Heart left ventricle (tissue), 16 donors: ENCODE measurements around the gene C18orf54. TPM values are rescaled to one million over a fixed set of nuclear protein-coding genes. Genes with fewer than 3 reads are reported as not detected.

Experiments
- ATAC-seq, 4 donors: fragments of 200-7000 bp; cut with Tn5 transposase; one replicate each; pipeline ENCODE4 v1.9.1; 2020 to 2022; ENCODE audit warnings: moderate library complexity in 4 of 4, mild to moderate bottlenecking in 3 of 4, moderate number of reproducible peaks in 1 of 4
- DNase-seq, 5 donors: peaks; one replicate each; pipeline ENCODE4 v3.0.0-alpha.2; 2020
- H3K27ac ChIP-seq, 12 donors: fragments of 200-600 bp; sonication (generic) in 4 of 12; one replicate each; pipeline versions ENCODE4 v1.5.0 to v1.8.0; 2016 to 2022; ENCODE audit warnings: mild to moderate bottlenecking in 2 of 12
- H3K27me3 ChIP-seq, 9 donors: fragments of 200-600 bp; sonication (generic) in 2 of 9; one replicate each; pipeline versions ENCODE4 v1.5.1 to v1.8.0; 2016 to 2022; ENCODE audit warnings: mild to moderate bottlenecking in 3 of 9
- H3K36me3 ChIP-seq, 9 donors: fragments of 200-600 bp; sonication (generic) in 2 of 9; one replicate each; pipeline versions ENCODE4 v1.5.0 to v1.8.0; 2018 to 2022; ENCODE audit warnings: mild to moderate bottlenecking in 2 of 9
- H3K4me1 ChIP-seq, 12 donors: fragments of 200-600 bp; sonication (generic) in 4 of 12; one replicate each; pipeline versions ENCODE4 v1.5.0 to v1.8.0; 2016 to 2022; ENCODE audit warnings: mild to moderate bottlenecking in 3 of 12
- H3K4me3 ChIP-seq, 12 donors: fragments of 200-600 bp; sonication (generic) in 4 of 12; one replicate each; pipeline versions ENCODE4 v1.5.0 to v1.8.0; 2017 to 2022; ENCODE audit warnings: mild to moderate bottlenecking in 9 of 12, moderate library complexity in 4 of 12
- H3K9me3 ChIP-seq, 12 donors: fragments of 200-600 bp; sonication (generic) in 4 of 12; one replicate each; pipeline versions ENCODE4 v1.5.0 to v1.8.0; 2016 to 2022; ENCODE audit warnings: mild to moderate bottlenecking in 1 of 12
- CTCF ChIP-seq, 12 donors: fragments of 200-600 bp; sonication (generic) in 4 of 12; IDR thresholded peaks; one replicate each; pipeline versions ENCODE4 v1.5.0 to v1.8.0; 2018 to 2022; ENCODE audit warnings: antibody characterized with exemption in 12 of 12, mild to moderate bottlenecking in 5 of 12
- POLR2A ChIP-seq, 2 donors: fragments of 450-650 bp; IDR thresholded peaks; one replicate each; pipeline ENCODE4 v1.6.1; 2017; ENCODE audit warnings: antibody characterized with exemption in 2 of 2, mild to moderate bottlenecking in 2 of 2, moderate library complexity in 2 of 2
- WGBS, 4 donors: extraction: QIAGEN DNeasy Blood & Tissue Kit in 2 of 4; methylation state at CpG; one replicate each; pipeline versions ENCODE4 v1.1.5 to v1.1.7; 2013 to 2018; 5-methylcytosine and 5-hydroxymethylcytosine counted together
- intact Hi-C, 10 donors: fragments of 100-400 bp; cut with DNase I; formaldehyde crosslinking; loops; one replicate each; pipeline versions ENCODE4 v1.11.1 to v1.14.2; 2022
- polyA plus RNA-seq, 2 donors: library from polyadenylated mRNA; stranded (reverse); fragments of 200-250 nt; gene quantifications; one replicate each; pipeline ENCODE4 v1.2.3, GENCODE V29; 2013
- total RNA-seq, 9 donors: library from RNA; depleted of rRNA in 2 of 9; stranded (reverse); fragments of >200 nt in 2 of 9; fragmentation: NEBNext Ultra II Directional in 3 of 9; extraction: Animal tissue kit (Norgen Biotek cat#: 25700) in 3 of 9; gene quantifications; one replicate each; pipeline versions ENCODE4 v1.1.0 to v1.2.4, GENCODE V29; 2016 to 2023
- donor health status: ischemic (EF 13 %, LVEDD 7.1; RV severe dilation, severe dysfunction).
- donor health status: healthy with polysubstance abuse.
- donor health status: DM: no; HTN: yes; CAD: no.
- donor health status: DM: no; HTN: no; CAD: no.
- donor health status: ischemic (EF 25% LVEDD 6.9; RV normal size, moderate dysfunction).
- donor health status: ischemic (EF 25% LVEDD 5.7; RV mildly dilated, moderate dysfunction).
- donor health status: healthy.
- donor health status: DM: yes; HTN: yes; CAD: no.
- donor health status: ischemic (EF 35%, LVEDD 5.7; RV mildly dilated, moderate dysfunction).
- donor health status: nonischemic (EF 11% LVEDD 7.7; RV severe dilation, severe dysfunction).
- donor health status: DM: yes; HTN: yes; CAD: no.
- donor health status: PGD.
- donor health status: ischemic (EF 29% LVEDD 5.4; RV normal size, mild dysfunction).
- donor health status: nonischemic (EF 23%, LVEDD 6.1; RV moderate dilation, normal function).

The C18orf54 gene
- total and polyA plus RNA-seq, 11 donors, result 0.46 to 2.4 (median 1.0) TPM

- no peaks in the 10 kb centered on the region for H3K27me3 ChIP-seq
- no peaks in the 10 kb centered on the region for H3K9me3 ChIP-seq
- H3K4me3 ChIP-seq, result no peak overlapping the region
- H3K4me1 ChIP-seq, result peaks cover 0 to 10% (median 0%) of the 10 kb centered on the region in 12 donors
- intact Hi-C loops, result loop anchor here in 4 of 10 donors (2.0 to 10.0 kb wide), 3 partner anchors 280 to 590 kb away; no protein-coding TSS in a partner anchor
- H3K36me3 ChIP-seq, result no peaks in the 10 kb centered on the region
- no peak for DNase-seq
- ATAC-seq, result peak in 3 of 4 donors; percentile 45 to 51 (median 48)
- no peak for TF ChIP-seq POLR2A (IDR thresholded peaks at IDR 0.05)
- peak; percentile 57 to 85 (median 71) for TF ChIP-seq CTCF (IDR thresholded peaks at IDR 0.05)
- 33 to 35% (median 34%) methylated on average over 3 of the region's 3 CpGs for WGBS, 4 donors
- no peak overlapping the region for H3K27ac ChIP-seq
Observed at GRCh38 chr18:54392543-54393023, 34.9 kb downstream of the C18orf54 start.

- H3K9me3 ChIP-seq, result no peaks in the 10 kb centered on the region
- no peaks in the 10 kb centered on the region for H3K27me3 ChIP-seq
- 73 to 80% (median 77%) methylated on average over 1 of the region's 1 CpG for WGBS, 4 donors
- intact Hi-C loops, result loop anchor here in 4 of 10 donors (2.0 to 10.0 kb wide), 3 partner anchors 279 to 589 kb away; no protein-coding TSS in a partner anchor
- no peak for DNase-seq
- ATAC-seq, result no peak
- H3K4me3 ChIP-seq, result no peak overlapping the region
- H3K4me1 ChIP-seq, result peaks cover 0 to 2% (median 0%) of the 10 kb centered on the region in 12 donors
- no peak overlapping the region for H3K27ac ChIP-seq
- no peak for TF ChIP-seq POLR2A (IDR thresholded peaks at IDR 0.05)
- no peak for TF ChIP-seq CTCF (IDR thresholded peaks at IDR 0.05)
- no peaks in the 10 kb centered on the region for H3K36me3 ChIP-seq
Observed at GRCh38 chr18:54393648-54394294, 36.1 kb downstream of the C18orf54 start.

GRCh38 chr18:54396760-54397159 is 39.1 kb downstream of the C18orf54 start:
- Histone ChIP-seq H3K27ac (no peak overlapping the region), H3K4me1 (no peaks in the 10 kb centered on the region), H3K9me3 (no peaks in the 10 kb centered on the region), H3K4me3 (no peak overlapping the region), H3K27me3 (no peaks in the 10 kb centered on the region), H3K36me3 (no peaks in the 10 kb centered on the region)
- TF ChIP-seq CTCF (IDR thresholded peaks at IDR 0.05) (no peak), POLR2A (IDR thresholded peaks at IDR 0.05) (no peak)
- 74 to 80% (median 79%) methylated on average over 1 of the region's 1 CpG for WGBS, 4 donors
- ATAC-seq, result no peak
- no peak for DNase-seq
- intact Hi-C loops, result loop anchor here in 1 of 10 donors (10.0 kb wide), 1 partner anchor 278 kb away; no protein-coding TSS in a partner anchor

- Histone ChIP-seq H3K27me3 (peaks cover 0 to 8% (median 0%) of the 10 kb centered on the region in 9 donors), H3K36me3 (no peaks in the 10 kb centered on the region), H3K9me3 (no peaks in the 10 kb centered on the region), H3K4me1 (no peaks in the 10 kb centered on the region), H3K4me3 (no peak overlapping the region), H3K27ac (no peak overlapping the region)
- TF ChIP-seq POLR2A (IDR thresholded peaks at IDR 0.05), result no peak
- TF ChIP-seq CTCF (IDR thresholded peaks at IDR 0.05), result no peak
- ATAC-seq, result no peak
- intact Hi-C loops, result no loop called here
- DNase-seq, result no peak
Observed at GRCh38 chr18:54405290-54405689, 47.6 kb downstream of the C18orf54 start.
